ENCODE data around the gene POSTN. TPM values are rescaled to one million over a fixed set of nuclear protein-coding genes. Genes with fewer than 3 reads are reported as not detected.

Gene POSTN
- total and polyA plus RNA-seq, 2 of the 8 experiments (the other 6 are each of a cell fraction or from before 2014, with no cell fraction given): 0.30 to 0.74 TPM

GRCh38 chr13:37616131-37616530 lies 17.6 kb upstream of the POSTN start (continued):
- no peak for TF ChIP-seq CHD7 (IDR thresholded peaks at IDR 0.05; ENCODE audit: insufficient replicate concordance, low read length)
- TF ChIP-seq SAP30 (IDR thresholded peaks at IDR 0.05; ENCODE audit: insufficient read depth, insufficient replicate concordance, low read length): no peak
- TF ChIP-seq KDM1A (IDR thresholded peaks at IDR 0.05; ENCODE audit: borderline replicate concordance, low read length): no peak
- no peak for TF ChIP-seq FOSL1 (IDR thresholded peaks at IDR 0.05; ENCODE audit: insufficient read depth, low read depth, low read length)
- no peak for TF ChIP-seq SP1 (IDR thresholded peaks at IDR 0.05; ENCODE audit: low read depth, low read length)
- no peak for TF ChIP-seq TCF12 (IDR thresholded peaks at IDR 0.05; ENCODE audit: low read depth, low read length)

Measured in H1 (cell line).